ENCODE measurements around the gene PSMD4.

Gene PSMD4

GRCh38 chr1:151315565-151316235, 61.2 kb downstream of the PSMD4 start:
- TF ChIP-seq Cebpa-rat (IDR thresholded peaks at IDR 0.05), result no peak
- Histone ChIP-seq H3K4me1 (peaks cover 23 to 63% (median 46%) of the 10 kb centered on the region in 10 experiments), H3K4me3 (no peak overlapping the region), H4K20me1 (peaks cover 26 to 91% (median 73%) of the 10 kb centered on the region in 11 experiments; a peak in 21 of 22 replicates), H3K27ac (0 out of 22 replicates have a peak overlapping the region, but pooled peaks of 1 of the 11 experiments have one; percentile 18), H3K9ac (no peak overlapping the region), H3K36me3 (peaks cover 80 to 100% (median 94%) of the 10 kb centered on the region in 11 experiments), H3K27me3 (no peaks in the 10 kb centered on the region), H3K9me3 (replicated peaks in 1 of 11) (no peaks in the 10 kb centered on the region), H3K4me2 (peak overlapping the region in 4 of 11 experiments; percentile 2 to 22 (median 16); a peak in 3 of 22 replicates)
